ENCODE data around the gene KLHL41. TPM values are rescaled to one million over a fixed set of nuclear protein-coding genes. Genes with fewer than 3 reads are reported as not detected.
"Not testable (repeated sequence)": the region's sequence is repeated elsewhere in the genome, so short reads cannot be mapped to it uniquely, and the experiment has no call there.

KLHL41 gene
- total and polyA plus RNA-seq, 4 donors, result 0.10 to 0.33 (median 0.26) TPM

DNA sequence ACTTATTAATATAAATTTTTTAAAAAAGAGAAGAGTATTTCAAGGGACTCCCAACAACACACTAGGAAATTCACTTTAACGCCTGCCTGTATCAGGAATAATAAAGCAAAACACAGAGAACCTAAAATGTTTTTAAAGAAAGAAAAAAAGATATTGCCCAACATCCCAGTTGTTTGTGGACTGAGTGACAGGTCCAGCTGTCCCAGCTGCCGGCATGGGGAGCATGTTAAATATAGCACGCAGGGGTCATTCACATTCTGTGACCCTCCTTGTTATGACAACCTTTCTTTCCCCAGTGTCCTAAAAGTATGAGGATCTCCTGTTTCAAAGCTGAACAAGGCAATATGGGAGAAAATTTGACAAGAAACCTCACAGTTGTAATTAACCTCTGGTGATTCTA lies 4.4 kb downstream of the KLHL41 start:
- no peaks in the 10 kb centered on the region for H3K36me3 ChIP-seq (ENCODE audit: control insufficient read depth in 4 of 4, insufficient read depth in 3 of 4, low read depth in 1 of 4, low read length in 3 of 4)
- H3K4me1 ChIP-seq (ENCODE audit: control insufficient read depth in 4 of 4, insufficient read depth in 4 of 4, low read length in 3 of 4), result no peaks in the 10 kb centered on the region
- H3K9me3 ChIP-seq (ENCODE audit: control insufficient read depth in 4 of 4, low read length in 3 of 4), result no peaks in the 10 kb centered on the region
- DNase-seq (ENCODE audit: low spot score), result no peak
- 44% methylated on average over 3 of the region's 3 CpGs for WGBS
- no peak overlapping the region for H3K4me3 ChIP-seq (ENCODE audit: low read depth in 1 of 3, low read length in 3 of 3)
- no peak overlapping the region for H3K27ac ChIP-seq (ENCODE audit: low read depth in 1 of 2, low read length in 2 of 2)
- no peak for TF ChIP-seq FOXA1 (IDR thresholded peaks at IDR 0.05)
- no peak for TF ChIP-seq JUND (IDR thresholded peaks at IDR 0.05)
- TF ChIP-seq, protein P1, sequence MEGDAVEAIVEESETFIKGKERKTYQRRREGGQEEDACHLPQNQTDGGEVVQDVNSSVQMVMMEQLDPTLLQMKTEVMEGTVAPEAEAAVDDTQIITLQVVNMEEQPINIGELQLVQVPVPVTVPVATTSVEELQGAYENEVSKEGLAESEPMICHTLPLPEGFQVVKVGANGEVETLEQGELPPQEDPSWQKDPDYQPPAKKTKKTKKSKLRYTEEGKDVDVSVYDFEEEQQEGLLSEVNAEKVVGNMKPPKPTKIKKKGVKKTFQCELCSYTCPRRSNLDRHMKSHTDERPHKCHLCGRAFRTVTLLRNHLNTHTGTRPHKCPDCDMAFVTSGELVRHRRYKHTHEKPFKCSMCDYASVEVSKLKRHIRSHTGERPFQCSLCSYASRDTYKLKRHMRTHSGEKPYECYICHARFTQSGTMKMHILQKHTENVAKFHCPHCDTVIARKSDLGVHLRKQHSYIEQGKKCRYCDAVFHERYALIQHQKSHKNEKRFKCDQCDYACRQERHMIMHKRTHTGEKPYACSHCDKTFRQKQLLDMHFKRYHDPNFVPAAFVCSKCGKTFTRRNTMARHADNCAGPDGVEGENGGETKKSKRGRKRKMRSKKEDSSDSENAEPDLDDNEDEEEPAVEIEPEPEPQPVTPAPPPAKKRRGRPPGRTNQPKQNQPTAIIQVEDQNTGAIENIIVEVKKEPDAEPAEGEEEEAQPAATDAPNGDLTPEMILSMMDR (IDR thresholded peaks at IDR 0.05; ENCODE audit: low read depth, low read length, missing input control), result no peak
- TF ChIP-seq, protein P2, sequence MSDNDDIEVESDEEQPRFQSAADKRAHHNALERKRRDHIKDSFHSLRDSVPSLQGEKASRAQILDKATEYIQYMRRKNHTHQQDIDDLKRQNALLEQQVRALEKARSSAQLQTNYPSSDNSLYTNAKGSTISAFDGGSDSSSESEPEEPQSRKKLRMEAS (IDR thresholded peaks at IDR 0.05), result no peak
- no peak for TF ChIP-seq RXRA (IDR thresholded peaks at IDR 0.05)
- no peak for TF ChIP-seq FOXA2 (IDR thresholded peaks at IDR 0.05)
- TF ChIP-seq EGR1 (IDR thresholded peaks at IDR 0.05; ENCODE audit: low read depth in 2 of 2), result no peak
- TF ChIP-seq, protein P3, sequence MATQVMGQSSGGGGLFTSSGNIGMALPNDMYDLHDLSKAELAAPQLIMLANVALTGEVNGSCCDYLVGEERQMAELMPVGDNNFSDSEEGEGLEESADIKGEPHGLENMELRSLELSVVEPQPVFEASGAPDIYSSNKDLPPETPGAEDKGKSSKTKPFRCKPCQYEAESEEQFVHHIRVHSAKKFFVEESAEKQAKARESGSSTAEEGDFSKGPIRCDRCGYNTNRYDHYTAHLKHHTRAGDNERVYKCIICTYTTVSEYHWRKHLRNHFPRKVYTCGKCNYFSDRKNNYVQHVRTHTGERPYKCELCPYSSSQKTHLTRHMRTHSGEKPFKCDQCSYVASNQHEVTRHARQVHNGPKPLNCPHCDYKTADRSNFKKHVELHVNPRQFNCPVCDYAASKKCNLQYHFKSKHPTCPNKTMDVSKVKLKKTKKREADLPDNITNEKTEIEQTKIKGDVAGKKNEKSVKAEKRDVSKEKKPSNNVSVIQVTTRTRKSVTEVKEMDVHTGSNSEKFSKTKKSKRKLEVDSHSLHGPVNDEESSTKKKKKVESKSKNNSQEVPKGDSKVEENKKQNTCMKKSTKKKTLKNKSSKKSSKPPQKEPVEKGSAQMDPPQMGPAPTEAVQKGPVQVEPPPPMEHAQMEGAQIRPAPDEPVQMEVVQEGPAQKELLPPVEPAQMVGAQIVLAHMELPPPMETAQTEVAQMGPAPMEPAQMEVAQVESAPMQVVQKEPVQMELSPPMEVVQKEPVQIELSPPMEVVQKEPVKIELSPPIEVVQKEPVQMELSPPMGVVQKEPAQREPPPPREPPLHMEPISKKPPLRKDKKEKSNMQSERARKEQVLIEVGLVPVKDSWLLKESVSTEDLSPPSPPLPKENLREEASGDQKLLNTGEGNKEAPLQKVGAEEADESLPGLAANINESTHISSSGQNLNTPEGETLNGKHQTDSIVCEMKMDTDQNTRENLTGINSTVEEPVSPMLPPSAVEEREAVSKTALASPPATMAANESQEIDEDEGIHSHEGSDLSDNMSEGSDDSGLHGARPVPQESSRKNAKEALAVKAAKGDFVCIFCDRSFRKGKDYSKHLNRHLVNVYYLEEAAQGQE (IDR thresholded peaks at IDR 0.05), result no peak
- no peak for TF ChIP-seq YY1 (IDR thresholded peaks at IDR 0.05)
- no peaks in the 10 kb centered on the region for H3K27me3 ChIP-seq (ENCODE audit: control insufficient read depth in 4 of 4, insufficient read depth in 4 of 4, low read length in 3 of 4)
- H3K9ac ChIP-seq (ENCODE audit: low read depth in 1 of 2, low read length in 2 of 2), result no peak overlapping the region

DNA sequence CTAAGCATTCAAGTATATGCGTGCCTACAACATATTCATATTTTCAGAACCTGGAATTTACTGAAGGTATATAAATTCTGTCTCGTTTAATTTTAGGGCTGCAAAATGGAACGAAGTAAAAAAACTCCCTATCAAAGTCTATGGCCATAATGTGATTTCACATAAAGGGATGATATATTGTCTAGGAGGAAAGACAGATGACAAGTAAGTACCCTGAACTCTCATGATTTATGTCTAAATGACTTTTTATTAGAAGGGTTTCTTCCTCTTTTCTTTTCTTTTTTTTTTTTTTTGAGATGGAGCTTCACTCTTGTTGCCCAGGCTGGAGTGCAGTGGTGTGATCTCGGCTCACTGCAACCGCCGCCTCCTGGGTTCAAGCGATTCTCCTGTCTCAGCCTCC lies 5.3 kb downstream of the KLHL41 start:
- WGBS, result 92% methylated on average over 7 of the region's 7 CpGs
- not testable (repeated sequence) for H3K9ac ChIP-seq (ENCODE audit: low read depth in 1 of 2, low read length in 2 of 2); H3K4me3 ChIP-seq (ENCODE audit: low read depth in 1 of 3, low read length in 3 of 3); H3K9me3 ChIP-seq (ENCODE audit: control insufficient read depth in 4 of 4, low read length in 3 of 4); H3K27me3 ChIP-seq (ENCODE audit: control insufficient read depth in 4 of 4, insufficient read depth in 4 of 4, low read length in 3 of 4); H3K36me3 ChIP-seq (ENCODE audit: control insufficient read depth in 4 of 4, insufficient read depth in 3 of 4, low read depth in 1 of 4, low read length in 3 of 4); H3K4me1 ChIP-seq (ENCODE audit: control insufficient read depth in 4 of 4, insufficient read depth in 4 of 4, low read length in 3 of 4); DNase-seq (ENCODE audit: low spot score); H3K27ac ChIP-seq (ENCODE audit: low read depth in 1 of 2, low read length in 2 of 2)

DNA sequence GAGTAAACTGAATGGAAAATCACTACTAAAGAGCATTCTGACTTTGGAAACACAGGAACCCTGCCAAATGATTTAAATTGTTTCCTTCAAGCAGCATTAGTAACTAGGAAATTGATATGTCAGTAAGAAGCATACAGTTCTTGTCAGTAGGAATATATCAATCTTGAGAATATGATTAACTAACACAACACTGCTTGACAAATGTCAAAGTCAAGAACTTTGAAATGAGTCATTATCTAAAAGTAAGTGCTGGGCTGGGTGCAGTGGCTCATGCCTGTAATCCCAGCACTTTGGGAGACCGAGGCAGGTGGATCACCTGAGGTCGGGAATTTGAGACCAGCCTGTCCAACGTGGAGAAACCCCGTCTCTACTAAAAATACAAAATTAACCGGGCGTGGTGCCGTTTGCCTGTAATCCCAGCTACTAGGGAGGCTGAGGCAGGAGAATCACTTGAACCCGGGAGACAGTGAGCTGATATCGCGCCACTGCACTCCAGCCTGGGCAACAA lies 7.0 kb downstream of the KLHL41 start:
- not testable (repeated sequence) for DNase-seq (ENCODE audit: low spot score)

More for the DNA sequence above, 7.0 kb downstream of the KLHL41 start:
- H3K27me3 ChIP-seq (ENCODE audit: control insufficient read depth in 4 of 4, insufficient read depth in 4 of 4, low read length in 3 of 4); H3K36me3 ChIP-seq (ENCODE audit: control insufficient read depth in 4 of 4, insufficient read depth in 3 of 4, low read depth in 1 of 4, low read length in 3 of 4); H3K9me3 ChIP-seq (ENCODE audit: control insufficient read depth in 4 of 4, low read length in 3 of 4); H3K4me1 ChIP-seq (ENCODE audit: control insufficient read depth in 4 of 4, insufficient read depth in 4 of 4, low read length in 3 of 4); H3K9ac ChIP-seq (ENCODE audit: low read depth in 1 of 2, low read length in 2 of 2); H3K27ac ChIP-seq (ENCODE audit: low read depth in 1 of 2, low read length in 2 of 2); H3K4me3 ChIP-seq (ENCODE audit: low read depth in 1 of 3, low read length in 3 of 3): not testable (repeated sequence)
- WGBS, result 97% methylated on average over 10 of the region's 10 CpGs
